H9 (cell line): ENCODE data around the gene SH2D2A. TPM values are rescaled to one million over a fixed set of nuclear protein-coding genes. Genes with fewer than 3 reads are reported as not detected.

Experiments used
- DNase-seq: peaks from one replicate; pipeline ENCODE4 v3.0.0-alpha.2; 2017
- H2AFZ ChIP-seq: one replicate; pipeline ENCODE4 v1.6.1; 2013; ENCODE audit warnings: mild to moderate bottlenecking, low read length, control low read depth, moderate library complexity
- H2AK5ac ChIP-seq: 2 replicates; pipeline ENCODE4 v1.6.1; 2013; ENCODE audit warnings: low read length, control low read depth, mixed read lengths; ENCODE audit not compliant: insufficient read length
- H2BK120ac ChIP-seq: one replicate; pipeline ENCODE4 v1.6.1; 2013; ENCODE audit warnings: low read depth, mild to moderate bottlenecking, low read length, control low read depth, inconsistent platforms; ENCODE audit not compliant: poor library complexity, severe bottlenecking
- H2BK12ac ChIP-seq: 2 replicates; pipeline ENCODE4 v1.6.1; 2013; ENCODE audit warnings: low read length, control low read depth, mixed read lengths, low read depth; ENCODE audit not compliant: insufficient read length
- H2BK15ac ChIP-seq: 2 replicates; pipeline ENCODE4 v1.6.1; 2013; ENCODE audit warnings: low read depth, low read length, control low read depth
- H2BK20ac ChIP-seq: one replicate; pipeline ENCODE4 v1.6.1; 2013; ENCODE audit warnings: low read depth, mild to moderate bottlenecking, low read length, control low read depth, inconsistent platforms; ENCODE audit not compliant: poor library complexity, severe bottlenecking
- H2BK5ac ChIP-seq: 2 replicates; pipeline ENCODE4 v1.6.1; 2013; ENCODE audit warnings: low read length, control low read depth, mixed read lengths; ENCODE audit not compliant: insufficient read length
- H3K14ac ChIP-seq: 2 replicates; pipeline ENCODE4 v1.6.1; 2013; ENCODE audit warnings: low read length, control low read depth; ENCODE audit not compliant: insufficient read depth
- H3K18ac ChIP-seq: 2 replicates; pipeline ENCODE4 v1.6.1; 2013; ENCODE audit warnings: low read depth, mild to moderate bottlenecking, mixed read lengths, low read length, control low read depth; ENCODE audit not compliant: insufficient read length
- H3K23ac ChIP-seq: 2 replicates; pipeline ENCODE4 v1.6.1; 2013; ENCODE audit warnings: low read length, control low read depth, mixed read lengths, low read depth; ENCODE audit not compliant: insufficient read length
- H3K23me2 ChIP-seq: 2 replicates; pipeline ENCODE4 v1.6.1; 2013; ENCODE audit warnings: low read depth, mild to moderate bottlenecking, mixed read lengths, low read length, control low read depth; ENCODE audit not compliant: insufficient read length, poor library complexity, severe bottlenecking
- H3K27ac ChIP-seq: 2 replicates; pipeline ENCODE4 v1.5.1; 2013; ENCODE audit warnings: low read length, control low read depth, mixed read lengths, low read depth; ENCODE audit not compliant: insufficient read length
- H3K27me3 ChIP-seq: 2 replicates; pipeline ENCODE4 v1.6.1; 2013; ENCODE audit warnings: low read length, control low read depth, inconsistent platforms; ENCODE audit not compliant: insufficient read depth
- H3K4ac ChIP-seq: 2 replicates; pipeline ENCODE4 v1.6.1; 2013; ENCODE audit warnings: low read depth, mild to moderate bottlenecking, control low read depth, inconsistent platforms, low read length, moderate library complexity
- H3K4me1 ChIP-seq: 2 replicates; pipeline ENCODE4 v1.6.1; 2013; ENCODE audit warnings: low read length, control low read depth, inconsistent platforms; ENCODE audit not compliant: insufficient read depth
- H3K4me2 ChIP-seq: 2 replicates; pipeline ENCODE4 v1.6.1; 2013; ENCODE audit warnings: low read length, control low read depth, mixed read lengths; ENCODE audit not compliant: insufficient read length, insufficient read depth
- H3K56ac ChIP-seq: 2 replicates; pipeline ENCODE4 v1.6.1; 2013; ENCODE audit warnings: low read depth, mild to moderate bottlenecking, mixed read lengths, low read length, control low read depth; ENCODE audit not compliant: insufficient read length
- H3K79me1 ChIP-seq: 2 replicates; pipeline ENCODE4 v1.6.1; 2013; ENCODE audit warnings: low read depth, mild to moderate bottlenecking, moderate library complexity, low read length, control low read depth, inconsistent platforms; ENCODE audit not compliant: insufficient read depth, poor library complexity, severe bottlenecking
- H3K79me2 ChIP-seq: 2 replicates; pipeline ENCODE4 v1.6.1; 2013; ENCODE audit warnings: low read length, control low read depth, inconsistent platforms; ENCODE audit not compliant: insufficient read depth
- H3K9ac ChIP-seq: 2 replicates; pipeline ENCODE4 v1.6.1; 2013; ENCODE audit warnings: low read length, control low read depth, mixed read lengths; ENCODE audit not compliant: insufficient read length; ENCODE audit errors: extremely low read depth
- H3K9me3 ChIP-seq: one replicate; pipeline ENCODE4 v1.6.1; 2013; ENCODE audit warnings: low read depth, low read length, inconsistent platforms; ENCODE audit not compliant: control insufficient read depth
- H3T11ph ChIP-seq: one replicate; pipeline ENCODE4 v1.6.1; 2013; ENCODE audit warnings: mild to moderate bottlenecking, low read length, control low read depth, inconsistent platforms
- H4K20me1 ChIP-seq: one replicate; pipeline ENCODE4 v1.6.1; 2013; ENCODE audit not compliant: control insufficient read depth, insufficient read length, insufficient read depth
- H4K5ac ChIP-seq: 2 replicates; pipeline ENCODE4 v1.6.1; 2013; ENCODE audit warnings: low read depth, mild to moderate bottlenecking, mixed read lengths, low read length, control low read depth; ENCODE audit not compliant: insufficient read length
- H4K8ac ChIP-seq: replicated peaks from 2 replicates; pipeline ENCODE4 v1.6.1; 2013; ENCODE audit warnings: low read length, control low read depth, mixed read lengths, low read depth; ENCODE audit not compliant: insufficient read length
- H4K91ac ChIP-seq: 2 replicates; pipeline ENCODE4 v1.6.1; 2013; ENCODE audit warnings: low read depth, mild to moderate bottlenecking, moderate library complexity, mixed read lengths, low read length, control low read depth; ENCODE audit not compliant: insufficient read length
- H3K27ac Mint-ChIP-seq, 3 experiments: 2 replicates in 2 of 3; 3 replicates in 1 of 3; pipeline ENCODE4 v1.8.0; 2020 to 2021; ENCODE audit warnings: mixed read lengths in 3 of 3, mild to moderate bottlenecking in 1 of 3, moderate library complexity in 1 of 3
- H3K27me3 Mint-ChIP-seq: 2 replicates; pipeline ENCODE4 v1.8.0; 2021; ENCODE audit warnings: low read depth, mild to moderate bottlenecking, moderate library complexity, mixed read lengths
- H3K36me3 Mint-ChIP-seq, 3 experiments: 2 replicates in 2 of 3; 3 replicates in 1 of 3; pipeline ENCODE4 v1.8.0; 2020 to 2021; ENCODE audit warnings: low read depth in 3 of 3, mixed read lengths in 3 of 3; ENCODE audit not compliant: insufficient read depth in 1 of 3
- H3K4me1 Mint-ChIP-seq, 2 experiments: 2 replicates each; pipeline ENCODE4 v1.8.0; 2020; ENCODE audit warnings: mixed read lengths in 2 of 2
- H3K4me3 Mint-ChIP-seq, 2 experiments: 2 replicates in 1 of 2; 3 replicates in 1 of 2; pipeline ENCODE4 v1.8.0; 2020 to 2021; ENCODE audit warnings: mild to moderate bottlenecking in 2 of 2, mixed read lengths in 2 of 2, moderate library complexity in 1 of 2
- H3K9me3 Mint-ChIP-seq, 2 experiments: 2 replicates in 1 of 2; 3 replicates in 1 of 2; pipeline ENCODE4 v1.8.0; 2020; ENCODE audit warnings: mild to moderate bottlenecking in 2 of 2, mixed read lengths in 2 of 2, moderate library complexity in 1 of 2
- whole genome bisulfite sequencing: extraction: QIAGEN DNeasy Blood & Tissue Kit; methylation state at CpG from one replicate; pipeline ENCODE4 v1.1.7; 2013; ENCODE audit warnings: missing lambda C conversion rate, low lambda C conversion rate, mixed read lengths; ENCODE audit not compliant: insufficient read length; ENCODE audit errors: extremely low coverage; 5-methylcytosine and 5-hydroxymethylcytosine counted together
- total RNA-seq: library from RNA; stranded (reverse); gene quantifications from 2 replicates; pipeline ENCODE4 v1.2.1, GENCODE V29; 2021
- TF ChIP-seq, protein P1 (sequence below): fragments of 200-600 bp; sonication (generic); conservative IDR thresholded peaks from 3 replicates; pipeline ENCODE4 v1.8.0; 2021; ENCODE audit warnings: antibody characterized with exemption, mild to moderate bottlenecking

SH2D2A gene
- total RNA-seq, 1 experiment from 2014 or later, result 2.0 TPM

DNA sequence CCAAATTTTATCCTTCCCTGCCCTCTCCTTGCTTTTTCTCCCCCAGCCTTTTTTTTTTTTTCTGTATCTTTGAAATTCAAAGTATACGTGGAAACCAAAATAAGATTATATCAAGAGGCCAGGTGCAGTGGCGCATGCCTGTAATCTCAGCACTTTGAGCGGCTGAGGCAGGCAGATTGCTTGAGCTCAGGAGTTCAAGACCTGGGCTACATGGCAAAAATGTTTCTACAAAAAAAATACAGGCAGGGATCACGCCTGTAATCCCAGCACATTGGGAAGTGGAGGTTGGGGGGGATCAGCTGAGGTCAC lies 55.9 kb downstream of the SH2D2A start:
- no peaks in the 10 kb centered on the region for H3K9me3 Mint-ChIP-seq
- Histone ChIP-seq H3K4me2 (no peak overlapping the region), H3K14ac (no peak overlapping the region), H4K20me1 (no peaks in the 10 kb centered on the region), H3K18ac (no peak overlapping the region), H3K56ac (no peak overlapping the region), H3T11ph (no peak overlapping the region), H4K8ac (no peak overlapping the region), H2BK12ac (no peak overlapping the region), H2BK15ac (no peak overlapping the region), H2AK5ac (no peak overlapping the region), H3K23ac (no peak overlapping the region), H4K91ac (no peak overlapping the region), H3K79me1 (no peaks in the 10 kb centered on the region), H3K27ac (no peak overlapping the region), H2BK5ac (no peak overlapping the region), H2BK120ac (no peak overlapping the region), H3K9me3 (no peaks in the 10 kb centered on the region), H3K4ac (no peak overlapping the region), H2AFZ (no peak overlapping the region), H3K23me2 (no peaks in the 10 kb centered on the region), H4K5ac (no peak overlapping the region), H3K4me1 (0 out of 2 replicates have a peak, but pooled peaks cover 2% of the 10 kb centered on the region), H3K27me3 (no peaks in the 10 kb centered on the region), H3K9ac (no peak overlapping the region), H3K79me2 (no peaks in the 10 kb centered on the region), H2BK20ac (no peak overlapping the region)
- no peaks in the 10 kb centered on the region; a peak in 1 of 7 replicates for H3K36me3 Mint-ChIP-seq
- H3K4me1 Mint-ChIP-seq, result peaks cover 10 to 12% of the 10 kb centered on the region in 2 experiments
- H3K4me3 Mint-ChIP-seq, result no peak overlapping the region
- TF ChIP-seq, protein P1, sequence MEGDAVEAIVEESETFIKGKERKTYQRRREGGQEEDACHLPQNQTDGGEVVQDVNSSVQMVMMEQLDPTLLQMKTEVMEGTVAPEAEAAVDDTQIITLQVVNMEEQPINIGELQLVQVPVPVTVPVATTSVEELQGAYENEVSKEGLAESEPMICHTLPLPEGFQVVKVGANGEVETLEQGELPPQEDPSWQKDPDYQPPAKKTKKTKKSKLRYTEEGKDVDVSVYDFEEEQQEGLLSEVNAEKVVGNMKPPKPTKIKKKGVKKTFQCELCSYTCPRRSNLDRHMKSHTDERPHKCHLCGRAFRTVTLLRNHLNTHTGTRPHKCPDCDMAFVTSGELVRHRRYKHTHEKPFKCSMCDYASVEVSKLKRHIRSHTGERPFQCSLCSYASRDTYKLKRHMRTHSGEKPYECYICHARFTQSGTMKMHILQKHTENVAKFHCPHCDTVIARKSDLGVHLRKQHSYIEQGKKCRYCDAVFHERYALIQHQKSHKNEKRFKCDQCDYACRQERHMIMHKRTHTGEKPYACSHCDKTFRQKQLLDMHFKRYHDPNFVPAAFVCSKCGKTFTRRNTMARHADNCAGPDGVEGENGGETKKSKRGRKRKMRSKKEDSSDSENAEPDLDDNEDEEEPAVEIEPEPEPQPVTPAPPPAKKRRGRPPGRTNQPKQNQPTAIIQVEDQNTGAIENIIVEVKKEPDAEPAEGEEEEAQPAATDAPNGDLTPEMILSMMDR, result no peak
- H3K27ac Mint-ChIP-seq, result peak overlapping the region in 1 of 3 experiments; percentile 34; a peak in 1 of 7 replicates
- no peak for DNase-seq
- WGBS, result no CpG with 5 or more reads among the region's 4 CpGs
- H3K27me3 Mint-ChIP-seq, result no peaks in the 10 kb centered on the region
